Measurements from ENCODE around the gene SCFD2. TPM values are rescaled to one million over a fixed set of nuclear protein-coding genes. Genes with fewer than 3 reads are reported as not detected.

The SCFD2 gene
- total and polyA plus RNA-seq, 4 donors = 5.2 to 28.7 (median 16.4) TPM

DNA sequence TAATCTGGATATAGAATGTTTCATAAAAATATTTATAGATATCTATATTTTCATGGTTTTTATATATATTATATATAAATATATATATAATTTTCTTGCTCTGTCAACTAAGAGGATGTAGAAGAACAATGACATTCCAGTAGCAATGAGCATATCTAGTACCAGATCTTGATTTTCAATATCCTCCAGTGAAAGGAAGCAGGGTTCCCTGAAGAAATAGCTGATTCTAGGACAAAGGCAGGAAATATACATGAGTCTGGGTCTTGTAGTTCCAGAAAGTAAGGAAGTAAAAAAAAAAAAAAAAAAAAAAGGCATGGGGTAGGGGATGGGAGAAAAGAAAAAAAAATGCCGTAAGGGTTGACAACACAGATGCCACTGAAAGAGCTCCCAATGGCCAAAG, 262.4 kb downstream of the SCFD2 start:
- no peak for DNase-seq
- no peaks in the 10 kb centered on the region for H3K27me3 ChIP-seq (ENCODE audit: control insufficient read depth in 3 of 3, insufficient read depth in 3 of 3, low read length in 2 of 3)
- no peaks in the 10 kb centered on the region for H3K9me3 ChIP-seq (ENCODE audit: control insufficient read depth in 4 of 4, insufficient read depth in 3 of 4, low read length in 3 of 4)
- TF ChIP-seq, protein P1, sequence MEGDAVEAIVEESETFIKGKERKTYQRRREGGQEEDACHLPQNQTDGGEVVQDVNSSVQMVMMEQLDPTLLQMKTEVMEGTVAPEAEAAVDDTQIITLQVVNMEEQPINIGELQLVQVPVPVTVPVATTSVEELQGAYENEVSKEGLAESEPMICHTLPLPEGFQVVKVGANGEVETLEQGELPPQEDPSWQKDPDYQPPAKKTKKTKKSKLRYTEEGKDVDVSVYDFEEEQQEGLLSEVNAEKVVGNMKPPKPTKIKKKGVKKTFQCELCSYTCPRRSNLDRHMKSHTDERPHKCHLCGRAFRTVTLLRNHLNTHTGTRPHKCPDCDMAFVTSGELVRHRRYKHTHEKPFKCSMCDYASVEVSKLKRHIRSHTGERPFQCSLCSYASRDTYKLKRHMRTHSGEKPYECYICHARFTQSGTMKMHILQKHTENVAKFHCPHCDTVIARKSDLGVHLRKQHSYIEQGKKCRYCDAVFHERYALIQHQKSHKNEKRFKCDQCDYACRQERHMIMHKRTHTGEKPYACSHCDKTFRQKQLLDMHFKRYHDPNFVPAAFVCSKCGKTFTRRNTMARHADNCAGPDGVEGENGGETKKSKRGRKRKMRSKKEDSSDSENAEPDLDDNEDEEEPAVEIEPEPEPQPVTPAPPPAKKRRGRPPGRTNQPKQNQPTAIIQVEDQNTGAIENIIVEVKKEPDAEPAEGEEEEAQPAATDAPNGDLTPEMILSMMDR (IDR thresholded peaks at IDR 0.05; ENCODE audit: control extremely low read depth, extremely low read depth) = no peak
- H3K4me1 ChIP-seq (ENCODE audit: control insufficient read depth in 5 of 5, insufficient read depth in 5 of 5, low read length in 5 of 5) = peaks cover 0 to 13% (median 4%) of the 10 kb centered on the region in 5 donors
- no peaks in the 10 kb centered on the region for H3K36me3 ChIP-seq (ENCODE audit: control insufficient read depth in 4 of 4, insufficient read depth in 4 of 4, low read length in 4 of 4)
- no peak for ATAC-seq (ENCODE audit: insufficient read depth, low FRiP score)
- H3K4me3 ChIP-seq = no peak overlapping the region
- WGBS, 2 donors = 71 to 89% methylated on average over 1 of the region's 1 CpG
- H3K9ac ChIP-seq (ENCODE audit: insufficient read depth in 1 of 2, low read length in 2 of 2) = no peak overlapping the region
- H3K27ac ChIP-seq (ENCODE audit: low read depth in 1 of 2, low read length in 1 of 2) = peak overlapping the region in 1 of 2 donors; percentile 21

DNA sequence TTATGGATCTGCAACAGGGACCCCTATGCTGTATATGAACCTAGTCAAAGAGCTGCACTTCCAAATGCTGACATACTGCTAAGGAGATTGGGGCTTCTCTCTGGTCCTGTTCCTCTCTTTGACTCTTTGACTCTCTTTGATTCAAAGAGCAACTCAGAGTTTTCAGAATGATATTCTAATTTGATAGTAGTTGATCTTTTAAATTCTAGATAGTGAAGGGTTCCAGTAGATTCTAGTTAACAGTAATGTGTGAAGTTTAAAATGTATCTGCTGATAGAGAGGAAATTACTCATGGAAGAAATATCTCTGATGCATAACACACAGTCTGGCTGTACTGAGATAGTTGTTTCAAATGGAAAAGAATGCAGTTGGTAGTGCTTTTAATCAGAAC, 264.7 kb downstream of the SCFD2 start:
- Histone ChIP-seq H3K4me3 (no peak overlapping the region), H3K27me3 (ENCODE audit: control insufficient read depth in 3 of 3, insufficient read depth in 3 of 3, low read length in 2 of 3) (no peaks in the 10 kb centered on the region), H3K9me3 (ENCODE audit: control insufficient read depth in 4 of 4, insufficient read depth in 3 of 4, low read length in 3 of 4) (no peaks in the 10 kb centered on the region), H3K4me1 (ENCODE audit: control insufficient read depth in 5 of 5, insufficient read depth in 5 of 5, low read length in 5 of 5) (peaks cover 0 to 13% (median 4%) of the 10 kb centered on the region in 5 donors), H3K9ac (ENCODE audit: insufficient read depth in 1 of 2, low read length in 2 of 2) (no peak overlapping the region), H3K36me3 (ENCODE audit: control insufficient read depth in 4 of 4, insufficient read depth in 4 of 4, low read length in 4 of 4) (no peaks in the 10 kb centered on the region), H3K27ac (ENCODE audit: low read depth in 1 of 2, low read length in 1 of 2) (no peak overlapping the region)
- ATAC-seq (ENCODE audit: insufficient read depth, low FRiP score) (no peak), DNase-seq (no peak)
- TF ChIP-seq, protein P1 (IDR thresholded peaks at IDR 0.05; ENCODE audit: control extremely low read depth, extremely low read depth) = no peak

DNA sequence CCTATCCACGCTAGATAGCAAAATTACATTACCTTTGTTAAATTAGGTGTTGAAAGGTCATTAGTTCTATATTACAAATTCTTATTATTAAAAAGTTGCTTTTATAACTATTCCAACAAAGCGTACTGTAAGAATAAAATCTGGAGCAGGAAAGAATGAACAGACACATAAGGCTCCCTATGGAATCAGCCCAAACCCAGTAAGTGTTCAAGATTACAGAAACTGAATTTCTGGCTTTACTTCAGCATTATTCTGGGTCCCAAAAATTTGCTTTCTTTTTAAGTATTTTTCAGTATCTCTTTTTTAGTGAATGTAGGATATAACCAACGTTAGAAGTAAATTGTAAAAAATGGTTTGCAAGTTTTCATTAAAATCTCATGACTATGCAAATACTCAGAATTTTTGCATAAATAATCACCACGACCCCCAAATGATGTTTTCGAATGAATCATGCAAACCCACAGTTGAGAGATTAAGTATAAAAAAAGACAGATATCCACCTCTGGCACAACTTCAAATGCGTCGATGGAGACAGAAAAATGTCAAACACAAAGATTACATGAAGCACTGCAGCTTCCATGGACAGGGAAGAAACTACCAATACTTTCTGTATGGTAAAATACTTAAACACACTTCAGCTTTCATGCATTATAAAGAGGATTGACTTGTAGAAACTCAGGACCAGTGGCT, 265.2 kb downstream of the SCFD2 start:
- Histone ChIP-seq H3K27ac (ENCODE audit: low read depth in 1 of 2, low read length in 1 of 2) (no peak overlapping the region), H3K4me3 (no peak overlapping the region), H3K27me3 (ENCODE audit: control insufficient read depth in 3 of 3, insufficient read depth in 3 of 3, low read length in 2 of 3) (no peaks in the 10 kb centered on the region), H3K4me1 (ENCODE audit: control insufficient read depth in 5 of 5, insufficient read depth in 5 of 5, low read length in 5 of 5) (peaks cover 0 to 13% (median 4%) of the 10 kb centered on the region in 5 donors), H3K9ac (ENCODE audit: insufficient read depth in 1 of 2, low read length in 2 of 2) (no peak overlapping the region), H3K36me3 (ENCODE audit: control insufficient read depth in 4 of 4, insufficient read depth in 4 of 4, low read length in 4 of 4) (no peaks in the 10 kb centered on the region), H3K9me3 (ENCODE audit: control insufficient read depth in 4 of 4, insufficient read depth in 3 of 4, low read length in 3 of 4) (no peaks in the 10 kb centered on the region)
- DNase-seq (peak in 2 of 3 donors; percentile 23 to 33), ATAC-seq (ENCODE audit: insufficient read depth, low FRiP score) (no peak)
- 73 to 87% methylated on average over 7 of the region's 7 CpGs for WGBS, 2 donors
- TF ChIP-seq, protein P1 (IDR thresholded peaks at IDR 0.05; ENCODE audit: control extremely low read depth, extremely low read depth) = no peak

Measured in lung (tissue), 12 donors.